Measurements from ENCODE around the gene ORC3.

DNA sequence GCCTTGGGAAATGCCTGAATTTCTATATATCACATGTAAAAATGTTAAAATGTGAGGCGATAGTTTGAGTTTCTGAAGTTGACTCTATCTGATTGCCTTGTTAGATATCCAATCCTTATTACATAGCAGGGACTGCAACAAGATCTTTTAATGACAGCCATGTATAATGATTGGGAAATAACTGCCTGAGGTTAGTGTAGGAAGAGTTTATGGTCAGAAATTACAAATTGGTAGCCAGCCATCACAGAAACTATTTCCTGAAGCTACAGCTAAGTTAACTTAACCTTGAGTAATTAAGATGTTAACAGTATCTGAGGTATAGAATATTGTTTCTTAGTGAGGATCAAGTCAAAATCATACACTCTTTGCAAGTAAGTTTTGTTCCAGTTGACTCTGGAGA, 71.1 kb downstream of the ORC3 start:
- TF ChIP-seq, protein P1, sequence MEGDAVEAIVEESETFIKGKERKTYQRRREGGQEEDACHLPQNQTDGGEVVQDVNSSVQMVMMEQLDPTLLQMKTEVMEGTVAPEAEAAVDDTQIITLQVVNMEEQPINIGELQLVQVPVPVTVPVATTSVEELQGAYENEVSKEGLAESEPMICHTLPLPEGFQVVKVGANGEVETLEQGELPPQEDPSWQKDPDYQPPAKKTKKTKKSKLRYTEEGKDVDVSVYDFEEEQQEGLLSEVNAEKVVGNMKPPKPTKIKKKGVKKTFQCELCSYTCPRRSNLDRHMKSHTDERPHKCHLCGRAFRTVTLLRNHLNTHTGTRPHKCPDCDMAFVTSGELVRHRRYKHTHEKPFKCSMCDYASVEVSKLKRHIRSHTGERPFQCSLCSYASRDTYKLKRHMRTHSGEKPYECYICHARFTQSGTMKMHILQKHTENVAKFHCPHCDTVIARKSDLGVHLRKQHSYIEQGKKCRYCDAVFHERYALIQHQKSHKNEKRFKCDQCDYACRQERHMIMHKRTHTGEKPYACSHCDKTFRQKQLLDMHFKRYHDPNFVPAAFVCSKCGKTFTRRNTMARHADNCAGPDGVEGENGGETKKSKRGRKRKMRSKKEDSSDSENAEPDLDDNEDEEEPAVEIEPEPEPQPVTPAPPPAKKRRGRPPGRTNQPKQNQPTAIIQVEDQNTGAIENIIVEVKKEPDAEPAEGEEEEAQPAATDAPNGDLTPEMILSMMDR (IDR thresholded peaks at IDR 0.05) = no peak
- no peak for TF ChIP-seq POLR2A (IDR thresholded peaks at IDR 0.05)
- no peak for TF ChIP-seq POLR2AphosphoS5 (IDR thresholded peaks at IDR 0.05; ENCODE audit: insufficient read depth in 1 of 2, low read depth in 1 of 2)
